HG03520 (cell line): ENCODE data around the gene HOXD8.

Experiments used
- ATAC-seq: cut with Tn5 transposase; IDR thresholded peaks from one replicate; pipeline ENCODE4 v1.9.1; 2021; ENCODE audit warnings: mild to moderate bottlenecking, moderate library complexity; ENCODE audit not compliant: unreplicated experiment

The HOXD8 gene

DNA sequence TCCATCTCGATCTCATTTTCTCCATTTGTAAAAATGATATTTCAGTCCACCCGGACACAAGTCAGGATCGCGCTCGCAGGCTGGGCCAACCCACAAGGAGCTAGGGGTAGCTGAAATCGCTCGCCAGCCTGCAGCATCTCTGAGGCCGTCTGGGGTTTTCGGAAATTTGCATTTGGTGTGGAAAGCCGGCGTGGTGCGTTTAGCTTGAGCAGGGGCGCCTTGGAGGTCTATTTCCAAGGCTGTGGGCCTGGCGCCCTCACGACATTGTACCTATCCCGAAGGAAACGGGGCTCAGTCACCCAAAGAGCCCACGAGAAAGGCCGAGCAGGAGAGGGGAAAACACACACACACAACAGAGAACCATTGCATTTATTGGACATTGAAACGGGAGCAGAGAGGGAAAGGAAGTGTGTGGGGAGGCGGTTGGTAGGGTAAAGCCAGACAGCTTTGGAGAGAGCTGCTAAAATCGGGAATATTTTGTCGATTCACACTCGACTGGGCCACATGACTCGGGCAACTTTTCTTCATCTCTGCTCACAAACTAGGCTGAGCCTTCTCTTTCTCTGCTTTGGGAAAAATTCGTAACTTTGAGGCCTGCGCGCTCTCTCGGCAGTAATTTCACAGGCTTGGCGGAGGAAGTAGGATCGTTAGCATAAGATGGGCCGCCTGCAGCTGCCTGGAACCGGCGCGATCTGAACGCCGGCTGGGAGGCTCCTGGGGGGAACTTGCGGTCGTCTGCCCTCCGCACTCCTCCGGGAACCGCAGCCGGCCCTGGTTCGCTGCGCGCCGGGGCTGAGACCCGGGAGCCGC lies 1.1 kb upstream of the HOXD8 start:
- no peak for ATAC-seq

DNA sequence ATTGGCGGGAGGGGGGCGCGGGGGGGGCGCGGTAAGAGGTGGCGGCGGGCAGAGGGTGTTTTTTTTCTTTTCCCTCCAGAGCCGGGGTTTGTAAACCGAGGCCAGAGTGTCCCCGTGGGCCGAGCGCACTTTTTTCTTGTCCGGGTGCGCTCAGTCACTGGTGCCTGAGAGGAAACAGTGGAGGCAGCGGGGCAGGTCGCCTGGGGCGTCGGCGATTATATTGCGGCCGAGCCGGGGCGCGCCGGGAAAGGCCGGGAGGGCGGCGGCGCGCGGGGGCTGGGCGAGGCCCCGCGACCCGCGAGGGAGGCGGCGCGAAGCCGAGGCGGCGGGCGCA lies 275 bp downstream of the HOXD8 start:
- ATAC-seq = no peak

DNA sequence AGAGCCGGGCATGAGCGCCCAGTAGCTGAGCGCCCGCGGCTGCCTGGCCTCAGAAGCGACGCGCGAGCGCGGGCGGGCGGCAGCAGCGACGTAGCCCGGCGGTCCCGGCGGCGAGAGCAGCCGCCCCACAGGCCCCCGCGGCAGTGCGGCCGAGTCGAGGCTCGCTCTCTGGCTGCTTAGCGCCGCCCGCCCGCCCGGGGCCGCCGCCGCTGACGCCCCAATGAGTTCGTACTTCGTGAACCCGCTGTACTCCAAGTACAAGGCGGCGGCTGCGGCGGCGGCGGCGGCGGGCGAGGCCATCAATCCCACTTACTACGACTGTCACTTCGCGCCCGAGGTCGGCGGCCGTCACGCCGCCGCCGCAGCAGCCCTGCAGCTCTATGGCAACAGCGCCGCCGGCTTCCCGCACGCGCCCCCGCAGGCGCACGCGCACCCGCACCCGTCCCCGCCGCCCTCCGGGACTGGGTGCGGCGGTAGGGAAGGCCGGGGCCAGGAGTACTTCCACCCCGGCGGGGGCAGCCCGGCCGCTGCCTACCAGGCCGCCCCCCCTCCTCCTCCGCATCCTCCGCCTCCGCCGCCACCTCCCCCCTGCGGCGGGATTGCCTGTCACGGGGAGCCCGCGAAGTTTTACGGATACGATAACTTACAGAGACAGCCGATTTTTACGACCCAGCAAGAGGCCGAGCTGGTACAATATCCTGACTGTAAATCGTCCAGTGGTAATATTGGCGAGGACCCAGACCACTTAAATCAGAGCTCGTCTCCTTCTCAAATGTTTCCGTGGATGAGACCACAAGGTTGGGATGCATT lies 847 bp downstream of the HOXD8 start:
- no peak for ATAC-seq

DNA sequence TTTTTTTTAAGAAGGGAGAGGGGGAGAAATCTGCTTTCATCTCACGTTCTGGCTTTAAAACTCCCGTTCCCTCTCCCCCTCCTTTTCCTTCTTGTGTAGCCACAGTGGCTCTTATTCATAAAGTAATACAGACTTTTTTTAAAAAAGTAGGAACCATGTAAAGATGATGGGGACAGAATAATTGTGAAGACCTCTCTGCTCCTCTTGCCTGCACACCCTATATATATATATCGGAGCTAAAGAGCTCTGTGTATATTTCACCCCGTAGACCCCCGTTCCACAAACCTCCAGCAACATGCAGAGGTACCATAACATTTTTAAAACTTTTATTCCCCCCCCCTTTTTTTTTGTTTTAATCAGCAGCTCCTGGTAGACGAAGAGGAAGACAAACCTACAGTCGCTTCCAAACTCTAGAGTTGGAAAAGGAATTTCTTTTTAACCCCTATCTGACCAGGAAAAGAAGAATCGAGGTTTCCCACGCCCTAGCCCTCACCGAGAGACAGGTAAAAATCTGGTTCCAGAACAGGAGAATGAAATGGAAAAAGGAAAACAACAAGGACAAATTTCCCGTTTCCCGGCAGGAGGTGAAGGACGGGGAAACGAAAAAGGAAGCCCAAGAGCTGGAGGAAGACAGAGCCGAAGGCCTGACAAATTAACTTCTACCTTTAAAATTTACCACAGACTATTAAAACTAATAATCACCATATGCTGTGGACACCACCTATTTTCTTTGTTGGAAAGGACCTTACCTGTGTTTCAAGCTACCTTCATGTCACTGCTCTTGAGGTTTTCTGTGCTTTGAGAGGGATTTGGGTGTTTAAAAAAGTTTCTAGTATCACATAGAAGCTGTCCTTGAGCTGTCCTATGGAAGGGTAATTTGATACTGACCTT lies 1.7 kb downstream of the HOXD8 start:
- no peak for ATAC-seq

DNA sequence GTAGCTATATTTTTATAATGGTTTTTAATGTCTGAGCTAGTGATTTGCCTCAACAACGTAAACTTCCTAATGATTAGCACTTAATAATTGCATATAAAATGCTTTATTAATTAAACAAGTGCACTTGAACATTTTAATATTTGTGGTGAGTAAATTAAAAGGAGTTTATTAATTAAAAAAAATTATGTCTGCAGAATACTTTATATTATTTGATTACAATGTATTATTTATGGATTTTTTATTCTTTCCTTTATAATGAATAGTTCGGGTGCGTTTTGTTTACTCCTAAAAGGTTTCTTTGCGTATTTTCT lies 2.3 kb downstream of the HOXD8 start:
- no peak for ATAC-seq

DNA sequence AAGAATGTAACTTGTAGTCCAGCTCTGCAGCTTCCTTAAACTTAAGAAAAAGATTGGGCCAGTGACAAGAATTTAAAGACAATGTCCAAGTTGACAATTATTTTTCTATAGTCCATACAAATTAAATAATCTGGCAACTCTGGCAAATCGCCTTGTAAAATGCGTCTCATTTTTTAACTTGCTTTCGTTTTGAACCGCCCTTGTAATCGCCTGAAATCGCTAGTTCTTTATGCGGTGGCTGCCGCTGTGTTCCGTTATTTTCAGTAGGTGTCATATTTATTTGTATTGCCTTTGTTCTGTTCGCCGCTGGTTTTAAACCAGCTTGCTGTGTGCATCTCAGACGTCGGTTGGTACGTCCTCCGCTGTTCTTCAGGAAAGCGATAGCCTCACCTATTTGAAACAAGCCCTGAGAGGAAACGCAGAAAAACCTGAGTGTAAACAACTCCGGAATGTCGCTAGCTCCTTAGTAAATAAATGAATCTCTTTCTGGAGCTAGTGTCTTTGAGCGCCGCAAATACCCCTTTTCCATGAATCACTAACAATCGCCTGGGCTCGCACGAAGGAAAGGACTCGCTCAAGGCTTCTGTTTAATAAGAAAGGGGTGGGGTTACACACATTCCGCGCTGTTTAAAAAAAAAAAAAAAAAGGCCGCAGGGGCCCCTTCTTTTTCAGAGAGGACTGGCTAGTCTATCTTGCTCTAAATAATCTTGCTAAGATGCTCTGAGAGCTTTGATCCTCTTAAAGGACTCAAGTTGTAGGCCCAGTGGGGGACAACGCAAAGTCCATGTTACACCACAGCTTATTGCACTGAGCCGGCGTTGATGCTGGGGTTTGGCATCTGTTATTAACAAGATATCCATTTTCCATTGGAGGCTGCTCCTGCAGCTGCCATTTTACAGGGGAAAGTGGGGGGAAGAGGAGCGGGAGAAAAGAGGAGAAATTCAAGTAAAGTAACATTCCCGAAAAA lies 3.0 kb downstream of the HOXD8 start:
- no peak for ATAC-seq

DNA sequence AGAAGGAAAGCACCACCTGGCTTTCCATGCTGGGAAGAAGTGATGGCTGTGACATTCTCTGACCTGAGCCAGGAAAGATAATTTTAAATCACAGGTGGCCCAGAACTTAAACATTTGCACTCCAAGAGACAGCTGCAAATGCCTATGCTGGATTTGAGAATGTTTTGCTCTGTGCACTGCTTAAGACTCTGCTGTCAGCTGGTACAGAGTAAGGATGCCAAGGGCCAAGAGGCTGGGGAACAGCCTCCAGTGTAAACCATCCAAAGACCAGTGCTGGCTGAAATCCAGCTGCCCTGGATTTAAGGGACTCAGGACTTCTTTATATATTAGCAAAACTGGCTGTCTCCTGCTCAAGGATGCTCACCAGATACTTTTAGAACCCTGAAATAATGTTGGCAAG lies 3.9 kb downstream of the HOXD8 start:
- no peak for ATAC-seq

DNA sequence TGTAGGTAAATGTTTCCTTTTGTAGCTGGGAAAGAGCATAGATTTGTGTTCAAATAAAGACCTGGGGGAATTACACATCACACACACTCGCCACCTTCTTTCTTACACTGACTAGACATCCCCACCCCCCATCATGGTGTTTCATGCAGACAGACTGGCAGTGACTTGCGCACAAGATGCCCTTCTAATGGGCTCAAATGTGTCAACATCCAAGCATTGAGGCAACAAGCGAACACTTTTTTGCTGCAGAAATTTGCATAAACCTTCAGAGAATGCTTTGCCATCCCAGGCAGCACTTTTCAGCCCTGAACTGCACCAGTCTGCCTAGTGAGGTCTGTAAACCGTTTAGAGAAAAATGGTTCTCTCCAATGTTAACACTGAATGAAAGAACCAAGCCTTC lies 4.5 kb downstream of the HOXD8 start:
- ATAC-seq = no peak

DNA sequence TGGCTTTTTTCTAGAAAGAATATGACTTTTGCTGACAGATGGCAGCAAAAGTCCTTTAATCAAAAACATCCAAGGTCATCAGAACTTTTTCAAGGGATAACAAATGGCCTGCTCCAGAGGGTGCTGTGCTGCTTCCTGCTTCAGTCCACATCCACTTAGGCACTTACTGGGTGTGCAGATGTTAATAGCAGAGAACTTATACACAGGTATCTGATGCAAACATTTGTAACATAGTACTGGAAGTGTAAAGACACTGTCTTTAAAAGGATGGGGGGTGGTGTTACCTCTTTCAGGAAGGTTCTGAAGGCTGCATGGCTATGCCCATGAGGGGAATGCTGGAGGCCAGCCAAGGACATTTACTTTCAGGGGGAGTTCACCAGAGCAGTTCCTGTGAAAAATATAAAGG lies 5.5 kb downstream of the HOXD8 start:
- ATAC-seq = no peak

DNA sequence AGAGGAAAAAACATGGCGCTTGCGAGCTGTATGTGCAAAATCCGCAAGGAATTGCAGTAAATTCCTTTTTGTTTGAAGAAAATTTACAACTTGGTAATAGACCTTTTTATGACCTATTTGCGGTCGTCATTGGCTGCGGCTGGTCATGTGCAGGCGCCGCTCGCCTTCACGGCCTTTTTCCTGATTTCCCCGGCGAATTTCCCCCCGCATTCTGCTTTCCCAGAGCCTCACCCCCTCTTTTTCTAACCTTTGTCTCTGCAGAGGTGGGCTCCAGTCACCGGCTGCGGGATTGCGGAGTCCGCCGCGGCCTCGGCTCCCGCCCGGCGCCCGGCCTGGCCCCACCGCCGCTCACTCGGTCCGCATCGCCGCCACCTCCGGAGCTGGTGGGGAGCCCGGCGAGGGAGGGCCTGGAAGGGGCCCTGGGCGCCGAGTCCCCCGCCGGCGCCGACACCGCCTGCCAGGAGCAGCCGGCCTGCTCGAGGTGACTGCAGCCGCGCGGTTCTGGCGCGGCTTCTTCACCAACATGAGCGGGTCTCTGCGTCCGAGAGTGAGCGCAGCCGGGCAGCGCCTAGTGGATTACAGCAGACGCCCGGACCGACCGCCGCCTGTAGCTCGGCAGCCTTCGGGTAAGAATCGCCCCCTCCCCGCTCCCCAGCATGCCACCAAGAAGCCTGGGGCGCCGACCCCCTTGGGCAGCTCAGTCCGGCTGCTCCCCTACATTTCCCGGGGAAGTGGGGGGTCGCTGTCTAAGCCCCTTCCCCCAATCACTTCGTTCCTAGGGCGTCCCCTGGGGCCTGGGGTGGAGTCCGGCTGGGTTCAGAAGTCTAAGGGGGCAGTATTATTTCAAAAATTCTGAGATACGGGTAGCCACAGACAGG lies 7.1 kb downstream of the HOXD8 start:
- no peak for ATAC-seq

DNA sequence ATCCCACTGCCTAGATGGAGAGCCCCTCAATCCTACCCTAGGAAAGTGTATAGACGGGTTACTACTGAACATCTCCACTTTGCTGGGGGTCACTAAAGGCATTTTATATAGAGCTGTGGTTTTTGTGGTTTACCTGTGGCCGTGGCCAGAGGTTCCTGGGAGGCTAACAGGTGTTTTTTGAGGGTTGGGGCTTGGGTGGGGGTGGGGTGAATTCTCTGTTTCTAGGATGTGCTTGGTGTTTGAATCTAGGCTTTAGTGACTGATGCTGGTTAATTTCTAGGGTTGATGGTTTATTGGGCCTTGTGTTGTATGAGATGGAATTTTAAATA lies 7.7 kb downstream of the HOXD8 start:
- no peak for ATAC-seq

DNA sequence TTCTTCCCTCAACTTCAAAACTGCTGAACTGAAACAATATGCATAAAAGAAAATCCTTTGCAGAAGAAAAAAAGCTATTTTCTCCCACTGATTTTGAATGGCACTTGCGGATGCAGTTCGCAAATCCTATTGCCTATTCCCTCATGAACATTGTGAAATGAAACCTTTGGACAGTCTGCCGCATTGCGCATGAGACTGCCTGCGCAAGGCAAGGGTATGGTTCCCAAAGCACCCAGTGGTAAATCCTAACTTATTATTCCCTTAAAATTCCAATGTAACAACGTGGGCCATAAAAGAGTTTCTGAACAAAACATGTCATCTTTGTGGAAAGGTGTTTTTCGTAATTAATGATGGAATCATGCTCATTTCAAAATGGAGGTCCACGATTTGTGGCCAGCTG lies 8.4 kb downstream of the HOXD8 start:
- no peak for ATAC-seq

DNA sequence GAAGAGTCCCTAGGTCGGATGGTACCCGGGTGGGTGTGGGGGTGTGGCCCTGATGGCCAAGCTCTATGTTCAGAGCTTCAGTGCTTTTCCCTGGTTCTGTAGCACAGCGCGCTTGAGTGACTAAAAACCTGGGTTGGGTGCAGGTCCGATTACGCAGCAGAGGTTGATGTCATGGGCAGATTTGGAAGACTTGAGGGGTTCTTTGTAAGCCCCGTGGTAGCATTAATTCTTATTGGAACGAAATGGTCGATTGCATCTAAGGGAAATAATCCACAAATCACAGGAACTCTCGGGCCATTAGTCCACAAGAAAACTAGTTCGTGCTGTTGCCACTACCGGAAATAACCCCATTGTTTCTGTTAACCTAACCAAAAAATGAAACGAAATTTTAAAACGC lies 9.0 kb downstream of the HOXD8 start:
- ATAC-seq = no peak

DNA sequence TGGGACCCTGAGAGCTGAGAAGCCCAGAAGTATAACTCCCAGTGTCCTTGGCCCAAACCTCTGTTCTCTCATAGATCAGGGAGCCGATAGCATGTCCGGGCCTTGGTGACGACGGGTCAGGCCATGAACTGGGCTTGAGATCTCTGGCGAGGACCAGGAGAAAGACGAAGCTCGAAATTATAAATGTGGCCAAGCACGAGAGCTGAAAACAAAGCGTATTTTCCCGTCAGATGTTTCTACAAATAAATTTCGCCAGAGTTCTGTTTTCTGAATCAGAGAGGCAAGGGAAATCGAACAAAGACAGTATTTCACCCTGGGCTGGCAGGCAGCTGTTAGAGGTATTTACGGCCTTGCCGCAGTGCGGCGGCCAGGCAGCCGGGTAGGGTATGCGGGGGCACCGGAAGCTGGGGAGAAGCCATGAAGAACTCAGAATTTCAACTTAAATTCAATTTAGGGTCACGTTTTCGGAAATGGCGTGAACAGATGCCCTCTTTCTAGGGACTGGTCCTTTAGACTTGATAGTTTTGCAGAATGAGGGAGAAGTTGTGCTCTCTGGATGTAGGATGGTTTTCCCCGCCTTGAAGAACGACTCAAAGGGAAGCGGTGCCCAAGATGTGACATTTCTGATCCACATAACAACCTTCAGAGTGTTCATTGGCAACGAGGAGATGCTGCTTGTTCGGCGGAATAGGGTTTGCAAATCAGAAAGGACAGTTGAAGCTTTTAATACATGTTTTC lies 9.6 kb downstream of the HOXD8 start:
- no peak for ATAC-seq

DNA sequence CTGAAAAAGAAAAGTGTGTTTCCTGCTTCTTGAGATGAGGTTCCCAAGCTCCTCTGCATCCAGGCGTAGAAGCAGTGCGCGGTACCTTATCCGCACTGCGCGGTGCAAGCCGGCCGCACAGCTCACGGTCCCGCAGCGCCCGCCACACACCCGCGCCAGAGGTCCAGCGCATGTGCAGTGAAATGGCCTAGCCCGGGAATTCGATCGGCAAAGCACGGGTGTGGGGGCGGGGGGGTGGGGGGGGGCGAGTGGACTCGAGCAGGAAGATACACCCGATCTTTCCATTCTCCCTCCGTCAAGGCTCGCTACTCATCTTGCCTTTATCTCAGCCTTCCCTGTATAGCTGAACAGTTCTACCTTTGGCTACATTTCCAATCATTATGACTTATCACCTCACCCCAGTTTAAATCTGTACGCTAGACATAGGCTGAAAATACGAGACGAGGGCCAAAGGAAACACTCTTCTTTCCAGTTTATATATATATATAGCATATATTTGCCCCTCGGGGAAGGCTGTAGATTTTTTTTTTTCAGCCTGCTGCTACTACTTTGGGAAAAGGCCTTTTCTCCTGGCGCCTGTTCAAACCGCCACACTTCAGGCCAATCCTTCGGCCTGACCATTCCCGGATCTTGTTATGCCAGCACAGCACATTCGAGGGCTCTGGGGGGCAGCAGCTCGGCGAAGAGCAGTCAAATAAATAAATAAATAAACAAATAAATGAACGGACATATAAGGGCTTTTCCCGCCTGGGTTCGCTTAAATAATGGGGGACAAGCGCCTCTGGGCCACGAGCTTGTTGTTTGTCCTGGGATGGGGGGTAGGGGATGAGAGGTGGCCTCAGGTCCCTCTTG lies 10.4 kb downstream of the HOXD8 start:
- ATAC-seq = no peak

DNA sequence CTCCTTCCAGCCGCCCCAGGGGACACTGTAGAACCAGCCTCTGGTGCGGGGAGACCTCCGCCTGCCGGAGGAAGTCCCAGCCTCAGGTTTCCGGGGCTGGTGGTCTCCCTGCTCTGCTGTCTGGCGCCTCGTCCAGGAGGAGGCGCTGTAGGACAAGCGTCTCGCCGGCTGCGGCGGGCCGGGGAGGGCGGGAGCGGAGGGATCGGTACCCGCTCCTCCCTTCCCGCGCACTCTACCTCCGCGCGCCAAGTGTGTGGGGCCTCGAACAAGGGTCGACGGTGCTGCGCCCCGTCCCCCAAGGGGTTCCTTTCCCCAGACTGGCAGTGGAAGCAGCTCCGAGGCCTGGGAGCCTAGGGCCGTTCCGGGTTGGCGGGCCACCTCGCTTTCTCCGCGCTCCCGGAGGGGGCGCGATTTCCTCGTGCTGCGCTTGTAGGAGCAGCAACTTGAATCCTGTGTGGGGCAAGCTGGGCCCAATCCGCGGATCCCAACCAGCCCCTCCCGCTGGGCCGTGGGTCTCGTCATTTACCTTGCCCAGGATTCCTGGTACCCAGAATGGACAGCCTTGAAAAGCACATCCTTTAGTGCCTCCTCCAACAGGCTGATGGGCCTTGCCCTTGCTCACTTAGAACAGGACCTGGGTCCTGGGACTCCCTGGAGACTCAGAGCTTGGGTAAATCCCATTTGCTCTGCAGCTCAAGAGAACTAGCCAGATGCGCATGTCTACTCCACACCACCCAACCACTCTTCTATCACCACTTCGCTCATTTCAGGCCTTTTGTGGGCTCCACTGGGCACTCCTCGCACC lies 11.2 kb downstream of the HOXD8 start:
- ATAC-seq = peak; percentile 87

DNA sequence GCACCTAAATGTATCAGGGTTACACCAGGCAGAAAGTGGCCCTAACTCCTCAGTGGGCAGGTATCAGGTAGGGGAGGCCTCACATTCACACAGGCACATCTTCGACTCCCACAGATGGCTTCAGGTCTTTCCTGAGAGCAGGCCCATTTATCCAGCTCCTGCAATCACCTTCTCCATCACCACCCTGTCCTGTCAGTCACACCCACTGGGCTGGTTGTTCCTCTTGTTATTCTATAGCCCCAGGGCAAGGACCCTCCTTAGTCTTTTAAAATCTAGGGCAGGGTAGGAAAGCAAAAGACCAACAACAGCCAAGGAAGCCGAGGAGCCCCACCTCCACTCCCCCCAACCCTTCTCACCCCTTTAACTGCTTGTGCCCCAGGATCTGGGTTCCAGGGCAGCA lies 12.8 kb downstream of the HOXD8 start:
- ATAC-seq = no peak
